Esophagus muscularis mucosa (tissue), 4 donors: Measurements from ENCODE around the gene ESRRB. TPM values are rescaled to one million over a fixed set of nuclear protein-coding genes. Genes with fewer than 3 reads are reported as not detected.

Experiments
- DNase-seq: peaks from one replicate; pipeline ENCODE4 v3.0.0-alpha.2; 2017; ENCODE audit errors: extremely low spot score
- H3K27ac ChIP-seq, 4 donors: fragments of 200-600 bp; sonication (generic); replicated peaks in 1 of 4; 1 replicate in 3 of 4; 2 replicates in 1 of 4; pipeline ENCODE4 v1.5.1; 2016 to 2019; ENCODE audit warnings: mild to moderate bottlenecking in 1 of 4
- H3K27me3 ChIP-seq, 4 donors: fragments of 200-600 bp; sonication (generic); one replicate each; pipeline versions ENCODE4 v1.5.1 to v1.6.0; 2016 to 2019
- H3K36me3 ChIP-seq, 4 donors: fragments of 200-600 bp; sonication (generic); one replicate each; pipeline ENCODE4 v1.5.1; 2016 to 2019
- H3K4me1 ChIP-seq, 4 donors: fragments of 200-600 bp; sonication (generic); one replicate each; pipeline ENCODE4 v1.5.1; 2016 to 2019
- H3K4me3 ChIP-seq, 4 donors: fragments of 200-600 bp; sonication (generic); 1 replicate in 2 of 4; 2 replicates in 2 of 4; pipeline ENCODE4 v1.5.1; 2016 to 2019; ENCODE audit warnings: mild to moderate bottlenecking in 4 of 4, moderate library complexity in 1 of 4
- H3K9me3 ChIP-seq, 4 donors: fragments of 200-600 bp; sonication (generic); 1 replicate in 3 of 4; 2 replicates in 1 of 4; pipeline ENCODE4 v1.5.1; 2016 to 2019
- CTCF ChIP-seq, 3 experiments: fragments of 200-600 bp in 2 of 3; fragments of 450-650 bp in 1 of 3; sonication (generic) in 2 of 3; IDR thresholded peaks; one replicate each; pipeline ENCODE4 v1.5.1; 2017 to 2019; ENCODE audit warnings: antibody characterized with exemption in 3 of 3, mild to moderate bottlenecking in 2 of 3, moderate library complexity in 1 of 3
- EP300 ChIP-seq: sonication (generic); formaldehyde crosslinking; IDR thresholded peaks from one replicate; pipeline ENCODE4 v1.6.1; 2017; ENCODE audit warnings: antibody characterized with exemption
- POLR2A ChIP-seq: fragments of 450-650 bp; IDR thresholded peaks from one replicate; pipeline ENCODE4 v1.6.1; 2017; ENCODE audit warnings: antibody characterized with exemption, moderate library complexity, mild to moderate bottlenecking, low read depth
- POLR2AphosphoS5 ChIP-seq, 2 donors: sonication (generic); formaldehyde crosslinking; IDR thresholded peaks; one replicate each; pipeline ENCODE4 v1.6.1; 2017; ENCODE audit warnings: antibody characterized with exemption in 2 of 2
- WGBS: methylation state at CpG from one replicate; pipeline ENCODE4 v1.1.5; 2018; 5-methylcytosine and 5-hydroxymethylcytosine counted together
- intact Hi-C: fragments of 100-400 bp; cut with DNase I; formaldehyde crosslinking; loops from one replicate; pipeline ENCODE4 v1.15.1; 2023
- total RNA-seq, 4 donors: library from RNA; depleted of rRNA; stranded (reverse); fragments of >200 nt; gene quantifications; one replicate each; pipeline versions ENCODE4 v1.1.0 to v1.2.1, GENCODE V29; 2016

The ESRRB gene
- total RNA-seq, 4 donors from 2014 or later: 0.17 to 0.26 TPM; not detected in 2

DNA sequence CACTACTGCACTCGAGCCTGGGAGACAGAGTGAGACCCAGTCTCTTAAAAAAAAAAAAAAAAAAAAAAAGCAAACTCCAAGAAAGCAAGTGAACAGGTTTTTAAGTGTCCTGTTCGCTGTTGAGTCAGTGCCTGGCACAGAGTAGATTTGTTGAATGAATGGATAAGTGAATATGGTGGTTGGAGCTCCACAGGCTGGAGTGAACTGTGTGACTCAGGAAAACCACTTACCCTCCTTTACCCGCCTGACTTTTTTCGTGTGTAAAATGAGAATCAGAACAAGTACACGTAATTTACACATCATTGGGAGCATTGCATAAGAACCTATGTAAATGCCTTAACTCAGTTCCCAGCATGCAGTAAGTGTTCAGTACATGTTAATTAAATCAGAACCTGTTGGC is 24.0 kb upstream of the ESRRB start:
- TF ChIP-seq EP300 (no peak), POLR2AphosphoS5 (IDR thresholded peaks at IDR 0.05) (no peak), POLR2A (no peak), CTCF (IDR thresholded peaks at IDR 0.05) (no peak)
- intact Hi-C loops: loop anchor here (2.0 to 10.0 kb wide), 2 partner anchors 301 to 647 kb away; no protein-coding TSS in a partner anchor

GRCh38 chr14:76352639-76353281 is 23.2 kb upstream of the ESRRB start:
- H3K4me3 ChIP-seq: peak overlapping the region; percentile 40 to 52 (median 40)
- H3K4me1 ChIP-seq: peaks cover 8 to 9% (median 8%) of the 10 kb centered on the region in 4 donors
- intact Hi-C loops: loop anchor here (2.0 to 10.0 kb wide), 2 partner anchors 302 to 648 kb away; no protein-coding TSS in a partner anchor
- H3K27ac ChIP-seq: no peak overlapping the region
- H3K27me3 ChIP-seq: peaks cover 0 to 38% (median 0%) of the 10 kb centered on the region in 4 donors
- DNase-seq: no peak
- 33% methylated on average over 7 of the region's 40 CpGs for WGBS
- H3K36me3 ChIP-seq: no peaks in the 10 kb centered on the region
- no peaks in the 10 kb centered on the region for H3K9me3 ChIP-seq
- TF ChIP-seq EP300 (no peak), CTCF (IDR thresholded peaks at IDR 0.05) (peak; percentile 77 to 89 (median 86))

More for the DNA sequence above, 24.0 kb upstream of the ESRRB start:
- DNase-seq: no peak
- Histone ChIP-seq H3K4me3 (no peak overlapping the region), H3K9me3 (no peaks in the 10 kb centered on the region), H3K4me1 (peaks cover 8 to 9% (median 8%) of the 10 kb centered on the region in 4 donors), H3K36me3 (no peaks in the 10 kb centered on the region), H3K27me3 (peaks cover 0 to 38% (median 0%) of the 10 kb centered on the region in 4 donors), H3K27ac (no peak overlapping the region)
- WGBS: 91% methylated on average over 5 of the region's 5 CpGs

DNA sequence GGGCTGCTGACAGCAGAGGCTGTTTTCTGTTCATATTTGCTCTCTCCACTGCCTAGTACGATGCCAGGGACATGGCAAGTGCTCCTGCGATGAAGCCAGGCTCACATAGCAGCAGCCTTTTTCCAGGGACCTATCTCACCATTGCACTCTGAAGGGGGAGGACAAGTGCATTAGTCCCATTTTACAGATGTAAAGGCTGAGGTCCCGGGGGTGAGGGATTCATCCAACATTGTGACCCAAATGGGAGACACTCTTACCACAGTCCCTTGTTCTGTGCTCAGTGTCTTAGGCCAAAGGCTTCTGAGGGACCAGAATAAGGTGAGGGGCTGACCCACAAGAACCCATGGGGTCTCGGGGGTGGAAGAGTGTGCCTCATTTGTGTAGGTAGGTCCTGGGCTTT is 21.6 kb upstream of the ESRRB start:
- DNase-seq: no peak
- intact Hi-C loops: loop anchor here (10.0 kb wide), 1 partner anchor 650 kb away; no protein-coding TSS in a partner anchor
- peaks cover 8 to 9% (median 8%) of the 10 kb centered on the region in 4 donors for H3K4me1 ChIP-seq
- H3K36me3 ChIP-seq: no peaks in the 10 kb centered on the region
- H3K27me3 ChIP-seq: peaks cover 0 to 38% (median 0%) of the 10 kb centered on the region in 4 donors
- H3K27ac ChIP-seq: no peak overlapping the region
- no peaks in the 10 kb centered on the region for H3K9me3 ChIP-seq
- no peak overlapping the region for H3K4me3 ChIP-seq
- TF ChIP-seq POLR2AphosphoS5 (IDR thresholded peaks at IDR 0.05) (no peak), CTCF (IDR thresholded peaks at IDR 0.05) (no peak), EP300 (no peak), POLR2A (no peak)
- WGBS: 100% methylated on average over 4 of the region's 4 CpGs

DNA sequence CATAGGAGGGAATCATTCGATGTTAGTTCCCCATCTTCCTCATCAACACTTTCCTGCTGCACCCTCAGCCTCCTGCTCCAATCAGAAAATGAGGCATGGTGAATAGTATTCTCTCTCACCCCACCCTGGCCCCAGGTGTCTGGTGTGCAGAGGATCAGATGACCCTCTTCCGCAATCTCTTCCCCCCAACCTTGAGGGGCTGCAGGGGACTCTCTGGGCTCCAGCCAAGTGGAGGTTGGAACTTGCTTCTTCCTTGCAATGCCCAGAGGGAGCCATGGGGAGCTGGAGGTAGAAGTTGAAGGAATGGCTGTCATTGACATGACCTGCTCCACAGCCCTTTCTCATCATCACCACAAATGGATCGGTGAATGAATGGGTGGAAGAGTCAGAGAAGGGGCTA is 20.2 kb upstream of the ESRRB start:
- Histone ChIP-seq H3K4me1 (peaks cover 8 to 9% (median 8%) of the 10 kb centered on the region in 4 donors), H3K27ac (no peak overlapping the region), H3K27me3 (peaks cover 0 to 44% (median 0%) of the 10 kb centered on the region in 4 donors), H3K36me3 (no peaks in the 10 kb centered on the region), H3K9me3 (no peaks in the 10 kb centered on the region), H3K4me3 (no peak overlapping the region)
- no peak for TF ChIP-seq EP300
- TF ChIP-seq POLR2A: no peak
- no peak for TF ChIP-seq CTCF (IDR thresholded peaks at IDR 0.05)
- no peak for TF ChIP-seq POLR2AphosphoS5 (IDR thresholded peaks at IDR 0.05)
- intact Hi-C loops: loop anchor here (10.0 kb wide), 1 partner anchor 651 kb away; no protein-coding TSS in a partner anchor
- WGBS: 79% methylated on average over 3 of the region's 3 CpGs
- DNase-seq: no peak
